CD4-positive, alpha-beta T cell treated with Interleukin-2 at 100 ng/mL for 4 hours (primary cell): ENCODE data around the gene CARTPT.
A peak's percentile ranks its signal among the peaks of the same experiment; 100 is the strongest.

ENCODE experiments used
- DNase-seq: peaks from one replicate; pipeline ENCODE4 v3.0.0-alpha.2; 2020; ENCODE audit warnings: low spot score

Gene CARTPT

DNA sequence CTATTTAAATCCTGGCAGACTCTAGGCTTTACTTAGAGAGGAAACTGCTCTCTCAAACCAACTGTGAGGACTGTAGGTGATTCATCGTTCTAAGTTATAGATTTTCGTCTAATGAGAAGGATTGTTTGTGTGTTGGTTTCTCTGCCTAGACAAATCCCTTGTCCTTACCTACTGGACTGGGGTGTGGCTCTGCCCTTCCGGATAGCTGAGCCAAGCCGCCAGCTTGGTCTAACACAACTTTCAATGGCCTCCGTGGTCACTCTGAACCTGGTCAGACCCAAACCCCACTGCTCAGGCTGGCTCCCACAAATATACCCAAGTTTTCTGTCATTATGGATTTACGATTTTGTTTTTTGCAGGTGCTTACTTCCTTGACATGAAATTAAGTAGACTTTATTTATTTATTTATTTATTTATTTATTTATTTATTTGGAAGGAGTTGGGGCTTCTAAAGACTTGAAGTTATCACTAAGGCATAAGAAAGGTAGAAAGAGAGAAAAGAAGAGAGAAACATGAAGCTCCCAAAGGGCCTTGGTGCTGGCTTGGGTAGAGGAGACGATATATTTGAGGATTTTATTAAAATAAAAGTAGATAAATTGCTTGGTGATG, 19.0 kb downstream of the CARTPT start:
- DNase-seq = no peak

DNA sequence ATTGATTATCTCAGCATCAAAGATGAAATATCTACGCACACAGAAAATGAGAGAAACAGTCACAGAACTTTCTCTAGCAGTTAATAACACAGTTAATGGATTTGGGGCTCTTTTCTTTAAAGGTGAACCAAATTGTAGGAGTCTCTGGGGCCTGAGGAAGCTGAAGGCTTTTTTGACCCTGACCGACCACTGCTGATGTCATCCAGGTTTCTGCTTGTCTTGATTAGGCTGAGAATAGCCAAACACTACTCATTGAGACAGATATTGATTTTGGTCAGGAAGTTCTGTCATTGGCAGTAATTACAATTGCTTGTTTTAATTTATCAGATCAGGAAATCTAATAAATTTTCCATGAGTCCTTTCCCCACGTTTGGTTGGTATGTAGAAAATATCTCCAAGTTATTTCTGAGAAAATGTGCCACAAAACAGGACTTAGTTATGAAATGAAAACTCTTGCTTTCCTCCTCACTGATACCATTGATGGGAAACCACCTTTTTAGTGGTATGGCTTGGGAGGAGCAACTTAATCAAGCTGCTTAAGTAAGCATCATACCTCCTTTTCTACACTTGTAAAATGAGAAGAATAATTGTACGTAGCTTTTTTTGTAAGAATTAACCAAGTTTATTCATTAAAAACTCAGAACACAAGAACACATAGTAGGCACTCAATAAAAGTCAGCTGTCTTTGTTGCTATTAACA, 19.7 kb downstream of the CARTPT start:
- no peak for DNase-seq

DNA sequence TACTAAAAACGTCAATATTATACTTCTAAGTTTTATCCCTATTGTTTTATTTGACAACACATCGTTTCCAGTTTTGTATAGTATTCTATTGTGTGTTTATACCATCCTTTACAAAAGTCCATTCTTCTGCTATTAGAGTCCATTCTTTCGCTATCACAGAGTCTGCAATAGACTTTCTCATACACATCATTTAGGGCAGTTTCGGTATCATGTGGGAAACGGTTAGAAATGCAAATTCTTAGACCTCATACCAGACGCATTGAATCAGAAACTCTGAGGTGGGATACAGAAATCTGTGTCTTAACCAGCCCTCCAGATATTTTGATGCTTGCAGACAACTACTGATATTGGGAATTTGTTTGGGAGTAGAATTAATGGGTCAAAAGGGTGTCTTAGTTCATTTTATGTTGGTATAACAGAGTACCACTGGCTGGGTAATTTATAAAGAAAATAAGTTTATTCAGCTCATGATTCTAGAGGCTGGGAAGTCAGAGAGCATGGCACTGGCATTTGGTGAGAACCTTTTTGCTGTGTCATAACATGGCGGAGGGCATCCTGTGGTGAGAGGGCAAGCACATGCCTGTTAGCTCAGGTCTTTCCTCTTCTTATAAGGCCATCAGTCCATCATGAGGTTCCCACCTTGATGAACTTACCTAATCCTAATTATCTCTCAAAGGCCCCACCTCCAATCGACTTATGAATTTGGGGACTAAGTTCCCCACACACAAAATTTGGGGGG, 21.1 kb downstream of the CARTPT start:
- no peak for DNase-seq

DNA sequence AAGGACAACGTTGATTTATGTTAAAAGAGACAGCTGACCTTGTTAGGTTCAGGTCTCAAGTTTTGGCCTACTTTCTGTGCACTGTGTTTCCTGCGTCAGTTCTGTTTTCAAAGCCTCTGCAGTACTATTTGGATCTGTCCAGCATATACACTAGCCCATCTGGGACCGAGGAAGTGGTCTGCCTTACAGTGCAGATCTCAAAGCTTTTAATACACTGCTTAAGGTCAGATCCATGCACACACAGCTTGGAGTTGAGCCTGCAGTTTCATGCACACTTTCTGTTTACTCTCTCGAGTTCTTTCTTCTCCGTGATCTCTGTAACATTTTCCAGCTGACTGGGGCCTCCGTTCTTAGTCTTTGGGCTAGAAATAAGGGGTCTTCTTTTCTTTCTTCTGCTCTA, 24.1 kb downstream of the CARTPT start:
- DNase-seq = no peak

DNA sequence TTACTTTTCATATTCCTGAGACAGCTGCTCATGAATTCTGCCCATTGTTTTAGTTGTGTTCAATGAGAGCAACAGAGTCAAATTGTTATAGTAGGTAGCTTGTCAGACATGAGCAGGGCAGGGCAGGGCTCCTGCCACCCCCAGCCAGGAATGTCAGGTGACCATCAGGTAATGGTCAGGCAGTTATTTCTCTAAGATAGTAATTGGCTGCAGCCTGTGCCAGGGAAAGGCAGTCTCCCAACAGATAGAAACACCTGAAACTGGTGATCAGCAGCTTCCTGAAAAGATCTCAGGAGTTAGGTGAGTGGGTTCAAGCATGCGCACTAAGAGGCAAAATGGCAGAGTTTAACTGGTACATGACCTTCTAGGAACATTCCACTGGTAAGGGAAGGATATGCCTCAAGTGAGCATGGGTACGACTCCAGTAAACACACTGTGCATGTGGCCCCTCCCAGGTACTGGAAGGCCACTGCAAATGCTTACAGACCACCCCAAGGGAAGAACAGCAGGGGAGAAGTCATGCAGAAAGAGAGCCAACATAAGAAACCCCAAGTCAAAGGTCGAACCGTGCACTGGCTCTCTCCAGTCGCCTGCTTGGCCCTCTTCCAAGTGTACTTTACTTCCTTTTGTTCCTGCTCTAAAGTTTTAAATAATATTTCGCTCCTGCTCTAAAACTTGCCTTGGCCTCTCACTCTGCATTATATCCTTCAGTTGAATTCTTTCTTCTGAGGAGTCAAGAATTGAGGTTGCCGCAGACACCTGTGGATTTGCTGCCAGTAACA, 25.1 kb downstream of the CARTPT start:
- no peak for DNase-seq

DNA sequence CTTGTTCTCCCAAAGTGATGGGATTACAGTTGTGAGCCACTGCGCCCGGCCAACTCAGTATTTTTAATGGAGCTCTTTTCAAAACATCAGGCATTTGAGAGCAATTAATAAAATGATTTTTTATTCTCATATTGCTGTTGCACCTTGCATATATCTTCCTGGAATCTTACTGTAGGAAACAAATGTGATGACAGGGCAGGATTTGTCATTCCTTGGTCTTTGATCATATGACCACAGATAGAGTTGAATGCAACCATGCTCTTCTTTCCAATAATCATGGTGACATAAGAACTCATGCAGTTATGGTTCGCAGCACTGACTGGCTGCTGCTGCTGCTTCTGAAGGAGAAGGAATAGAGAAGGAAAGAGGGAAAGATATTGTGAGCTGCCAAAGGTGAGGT, 28.1 kb downstream of the CARTPT start:
- no peak for DNase-seq

DNA sequence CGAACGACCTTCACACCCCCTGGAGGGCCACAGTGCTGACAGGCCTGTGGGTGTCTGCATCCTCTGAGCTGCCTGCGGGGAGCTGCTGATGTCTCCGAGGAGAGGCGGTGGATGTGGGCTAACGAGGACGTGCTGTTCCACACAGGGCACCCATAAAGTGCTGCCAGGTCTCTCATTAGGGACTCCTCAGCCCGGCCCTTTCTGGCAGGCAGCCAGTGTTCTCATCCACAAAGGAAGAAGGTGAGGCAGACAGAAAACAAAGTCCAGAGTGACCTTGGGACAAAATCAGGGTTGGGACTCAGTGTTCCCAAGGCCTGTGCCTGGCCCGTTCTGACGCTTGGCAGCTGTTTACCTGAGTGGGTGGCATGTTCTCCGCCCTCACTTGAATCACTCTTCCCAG, 29.3 kb downstream of the CARTPT start:
- DNase-seq = no peak

DNA sequence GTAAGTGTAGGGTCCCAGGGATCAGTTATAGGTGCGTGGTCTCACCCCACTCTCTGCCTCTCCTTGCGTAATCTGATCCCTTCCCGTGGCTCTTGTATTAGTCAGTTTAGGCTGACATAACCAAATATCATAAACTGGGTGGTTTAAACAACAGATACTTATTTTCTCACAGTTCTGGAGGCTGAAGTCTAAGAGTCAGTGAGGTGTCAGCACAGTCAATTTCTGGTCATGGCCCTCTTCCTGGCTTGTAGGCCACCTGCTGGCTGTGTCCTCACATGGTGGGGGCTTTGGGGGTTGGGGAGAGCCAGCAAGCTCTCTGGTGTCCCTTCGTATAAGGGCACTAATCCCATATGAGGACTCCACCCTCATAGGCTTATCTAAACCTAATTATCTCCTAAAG, 32.3 kb downstream of the CARTPT start:
- no peak for DNase-seq

DNA sequence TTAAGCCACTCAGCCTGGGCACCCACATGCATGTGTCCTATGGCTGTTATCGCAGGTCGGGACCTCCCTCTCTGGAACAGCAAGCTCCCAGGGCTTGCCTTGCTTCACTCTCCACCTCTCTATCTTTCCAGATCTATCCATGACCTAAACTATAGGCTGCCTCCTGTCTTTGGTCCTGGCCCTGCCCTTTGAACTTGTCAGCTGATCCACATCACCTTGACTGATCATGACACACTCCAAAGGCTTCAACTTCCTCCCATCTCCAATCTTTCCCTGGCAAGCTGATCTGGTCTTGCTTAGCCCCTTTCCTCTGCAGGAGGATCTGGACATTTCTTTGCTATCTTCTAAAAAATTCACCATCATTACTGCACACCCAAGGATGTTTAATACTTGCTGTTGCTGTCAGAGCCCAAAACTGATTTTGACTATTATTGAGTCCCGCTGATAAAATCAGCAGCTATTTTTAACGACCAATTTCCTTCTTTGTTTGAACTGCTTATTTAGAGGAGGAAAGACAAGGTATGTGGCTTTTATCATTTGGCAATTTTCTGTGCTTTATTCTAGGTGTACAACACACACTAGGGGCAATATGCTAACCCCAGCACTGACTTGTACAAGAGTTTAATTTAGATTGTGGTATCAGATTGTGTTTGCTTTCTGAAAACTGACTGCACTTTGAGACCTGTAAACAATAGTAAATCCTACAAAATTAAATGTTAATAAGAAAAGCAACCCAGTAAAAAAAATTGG, 33.5 kb downstream of the CARTPT start:
- DNase-seq = no peak

DNA sequence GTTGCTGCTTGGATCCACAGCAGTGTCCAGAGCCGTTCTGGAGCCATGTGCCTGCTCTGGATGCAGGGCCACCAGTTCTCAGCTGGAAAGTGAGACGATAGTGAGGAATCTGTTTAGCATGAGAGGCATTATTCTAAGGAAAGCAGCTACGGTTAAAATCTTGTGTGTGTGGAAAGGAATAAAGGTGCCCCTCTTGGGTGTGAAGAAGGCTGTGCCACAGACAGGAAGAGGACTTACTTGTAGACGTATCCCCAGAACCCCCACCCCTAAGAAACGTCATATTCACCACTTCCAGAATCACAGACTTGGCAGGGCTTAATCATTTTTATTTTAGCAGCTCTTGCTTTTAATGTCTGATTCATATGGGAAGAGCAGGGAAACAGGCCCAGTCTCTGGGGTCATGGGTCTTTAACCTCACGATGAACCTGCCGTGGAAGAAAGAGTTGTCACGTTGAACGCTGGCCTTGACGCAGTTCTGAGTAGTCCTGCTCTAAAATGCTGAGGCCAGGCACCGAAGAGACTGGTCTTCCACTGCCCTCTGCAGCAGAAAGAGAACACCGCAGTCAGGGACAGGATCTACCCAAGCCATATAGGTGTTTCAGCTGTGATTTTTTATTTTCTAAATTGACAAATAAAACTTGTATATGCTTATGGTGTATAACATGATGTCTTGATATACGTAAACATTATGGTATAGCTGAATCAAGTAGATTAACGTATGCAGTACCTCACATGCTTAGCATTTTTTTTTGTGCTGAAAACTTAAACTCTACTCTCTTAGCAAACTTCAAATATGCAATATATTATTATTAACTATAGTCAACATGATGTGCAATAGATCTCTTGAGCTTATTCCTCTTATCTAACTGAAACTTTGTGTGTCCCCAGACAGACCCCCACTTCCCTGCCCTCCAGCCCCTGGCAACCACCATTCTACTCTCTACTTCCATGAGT, 38.8 kb downstream of the CARTPT start:
- DNase-seq = peak; percentile 30

DNA sequence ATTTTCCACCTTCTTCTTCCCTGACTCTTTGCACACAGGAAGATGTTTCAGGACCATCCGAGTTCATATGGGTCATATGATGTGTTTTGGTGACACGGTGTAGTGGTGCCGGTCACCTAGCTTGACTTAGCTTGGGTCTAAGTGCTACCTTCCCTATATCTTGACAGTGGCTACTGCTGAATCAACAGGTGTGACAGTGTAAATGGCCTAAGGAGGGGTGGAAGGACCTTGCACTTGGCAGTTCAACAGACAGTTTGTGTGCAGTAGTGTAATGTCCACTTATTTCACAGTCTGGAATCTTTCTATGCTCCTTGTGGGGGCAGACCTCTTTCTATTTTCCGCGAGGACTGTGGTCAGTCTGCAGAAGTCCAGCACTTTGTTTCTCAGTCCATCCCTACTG, 43.8 kb downstream of the CARTPT start:
- DNase-seq = no peak

DNA sequence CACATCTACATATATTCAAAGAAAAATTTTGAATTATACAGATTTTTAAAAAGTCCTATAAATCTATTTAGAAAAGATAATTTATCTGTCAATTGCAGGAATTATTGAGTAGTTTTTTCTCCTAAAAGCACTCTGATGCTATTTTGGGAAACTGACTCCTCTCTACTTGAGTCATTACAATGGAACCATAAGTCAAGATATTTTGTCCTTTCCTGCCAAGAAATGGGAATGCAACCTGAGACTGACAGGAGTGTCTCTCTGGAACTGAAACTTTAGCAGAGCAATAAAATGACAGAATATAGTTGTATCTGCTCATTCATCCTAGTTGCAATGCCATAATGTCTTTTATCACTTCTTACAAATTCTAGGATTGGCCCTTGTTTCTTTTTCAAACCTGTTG, 48.6 kb downstream of the CARTPT start:
- DNase-seq = no peak

DNA sequence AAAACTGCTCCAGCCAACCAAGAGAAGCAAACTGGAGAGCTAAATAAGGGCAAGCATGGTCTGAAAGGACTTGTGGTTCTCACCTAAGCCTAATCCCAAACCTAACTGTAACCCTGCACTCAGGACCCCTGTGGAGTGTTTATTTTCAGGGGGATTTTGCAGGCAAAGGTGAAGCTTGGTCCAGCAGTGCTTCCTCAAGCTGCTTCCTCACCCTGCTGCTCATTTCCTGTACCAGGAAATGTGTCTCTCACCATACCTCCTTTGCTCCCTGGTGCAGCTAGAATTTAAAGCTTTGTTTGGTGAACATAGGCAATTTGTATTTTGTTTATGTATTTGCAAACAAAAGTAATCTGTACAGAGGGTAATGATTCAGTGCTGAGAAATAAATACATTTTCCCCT, 50.2 kb downstream of the CARTPT start:
- no peak for DNase-seq

DNA sequence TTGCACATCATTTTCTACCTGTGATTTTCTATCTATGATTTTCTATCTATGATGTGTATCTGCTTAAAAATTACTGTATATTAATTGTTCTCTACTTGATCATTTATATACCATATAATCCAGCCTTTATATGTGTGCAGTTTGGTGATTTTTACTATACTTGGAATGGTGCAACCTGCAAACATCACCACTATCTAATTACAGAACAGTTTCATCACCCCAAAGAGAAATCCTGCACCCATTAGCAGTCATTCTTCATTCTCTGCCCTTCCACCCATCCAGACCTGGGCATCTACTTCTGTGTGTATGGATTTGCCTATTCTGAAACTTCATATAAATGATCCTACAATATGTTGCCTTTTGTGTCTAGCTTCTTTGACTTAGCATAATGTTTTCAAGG, 51.3 kb downstream of the CARTPT start:
- DNase-seq = no peak
